DMS 273 treated with DMSO at 0.1 percent for 48 hours (cell line): ENCODE results near the gene DDX5.
"Not testable (repeated sequence)": the region's sequence is repeated elsewhere in the genome, so short reads cannot be mapped to it uniquely, and the experiment has no call there.

Experiments used
- DNase-seq: peaks from one replicate; lab custom pipeline; 2025; lab: John Stamatoyannopoulos, UW

Gene DDX5

DNA sequence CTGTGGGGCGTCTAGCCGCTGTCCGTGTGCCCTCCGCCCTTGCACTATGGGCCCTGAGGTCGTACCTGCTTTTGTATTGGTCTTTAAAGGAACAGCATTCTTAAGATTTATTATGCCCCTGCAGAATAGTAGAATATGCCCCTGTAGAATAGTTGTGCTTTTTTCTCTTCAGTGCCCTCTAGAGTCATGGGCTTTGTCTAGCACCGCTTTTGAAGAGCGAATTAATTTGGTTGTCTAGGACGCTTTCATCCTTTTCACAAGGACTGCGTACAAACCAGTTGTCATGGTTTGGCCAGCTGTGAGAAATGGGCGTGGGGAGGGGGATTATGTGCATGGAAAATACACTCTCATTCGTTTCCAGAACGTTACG, 1.3 kb upstream of the DDX5 start:
- DNase-seq, result peak; percentile 53

DNA sequence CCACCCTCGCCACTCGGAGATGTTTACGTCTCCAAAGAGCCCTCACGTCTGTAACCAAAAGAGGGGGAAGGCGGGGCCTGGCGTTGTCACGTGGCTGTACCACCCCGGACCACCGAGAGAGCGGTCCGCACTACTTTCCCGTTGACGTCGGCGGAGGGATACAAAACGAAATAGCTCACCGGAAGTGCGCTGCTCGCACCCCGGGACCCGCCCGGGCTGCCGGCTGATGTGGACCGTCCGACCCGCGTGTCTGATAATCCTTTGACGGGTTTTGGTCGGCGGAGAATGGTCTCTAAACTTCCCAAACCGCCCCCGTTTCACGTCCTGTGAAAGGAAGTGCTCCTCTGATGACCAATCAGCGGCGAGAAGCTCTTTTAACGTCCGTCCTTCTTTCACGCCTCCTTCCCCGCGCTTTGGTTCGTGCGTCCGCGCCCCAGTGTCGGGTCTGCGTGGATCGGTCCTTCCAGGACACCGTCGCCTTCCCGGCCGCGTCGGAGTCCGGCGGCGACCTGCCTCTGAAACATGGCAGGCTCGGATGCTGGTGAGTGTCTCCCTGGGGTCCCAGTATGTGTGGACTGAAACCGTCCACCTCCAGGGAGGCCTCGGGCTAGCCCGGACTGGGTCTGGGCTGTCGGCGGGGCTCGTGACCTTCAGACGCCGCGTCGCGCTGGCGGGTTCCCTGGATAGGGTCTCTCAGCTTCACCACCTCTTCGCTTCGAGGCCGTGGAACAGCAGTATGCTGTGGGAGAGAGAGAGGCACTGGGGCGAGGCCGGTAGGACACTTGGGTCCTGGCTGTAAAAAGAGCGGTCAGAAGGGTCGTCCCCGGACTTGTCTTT, 705 bp upstream of the DDX5 start, which contains the start of gene CEP95:
CEP95 (plus strand) TSS at position 402 of the 837 bp plus-strand sequence; CDS start at position 523, 121 bp downstream.
- DNase-seq, result peak; percentile 98

GRCh38 chr17:64505340-64506200, 519 bp downstream of the DDX5 start:
- DNase-seq, result peak; percentile 45

GRCh38 chr17:64504769-64505339, 1.2 kb downstream of the DDX5 start:
- no peak for DNase-seq

DNA sequence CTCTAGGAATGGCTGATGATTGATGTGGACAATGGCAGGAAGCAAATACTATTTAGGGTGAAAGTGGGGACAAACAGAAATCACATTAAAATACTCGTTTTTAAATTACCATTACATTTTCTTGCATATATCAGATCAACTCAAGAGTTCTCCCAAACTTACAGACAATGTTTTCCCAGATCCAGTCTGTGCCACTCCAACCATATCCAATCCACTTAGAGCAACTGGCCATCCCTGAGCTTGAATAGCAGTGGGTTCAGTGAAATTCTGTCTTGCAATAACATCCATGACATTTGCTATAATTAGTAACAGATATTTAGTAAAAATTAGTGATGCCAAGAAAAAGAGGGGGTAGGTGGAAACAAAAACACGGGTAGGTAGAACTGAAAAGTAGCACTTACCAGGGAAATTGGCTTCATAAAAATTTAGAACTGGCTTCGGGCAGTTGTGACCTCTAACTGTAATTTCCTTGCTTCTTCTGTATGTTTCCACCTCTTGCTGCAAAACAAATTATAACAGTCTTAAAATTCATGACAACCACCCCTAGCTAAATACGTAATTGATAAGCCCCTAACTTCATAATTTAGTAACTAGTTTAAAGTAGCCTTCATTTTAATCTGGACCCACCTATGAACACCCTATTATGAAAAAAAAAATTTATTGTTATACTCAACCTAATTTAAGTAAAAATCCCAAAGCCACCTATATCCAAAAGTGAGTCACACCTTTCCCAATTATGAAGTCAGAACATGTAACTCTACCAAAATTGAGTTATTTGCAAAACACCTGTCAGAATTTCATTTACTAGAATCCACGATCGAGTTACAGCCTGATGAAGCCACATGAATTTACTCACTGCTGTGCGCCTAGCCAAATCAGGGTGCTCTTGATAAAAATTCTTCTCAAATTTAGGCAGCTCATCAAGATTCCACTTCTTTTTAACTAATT, 2.0 kb downstream of the DDX5 start:
- no peak for DNase-seq

DNA sequence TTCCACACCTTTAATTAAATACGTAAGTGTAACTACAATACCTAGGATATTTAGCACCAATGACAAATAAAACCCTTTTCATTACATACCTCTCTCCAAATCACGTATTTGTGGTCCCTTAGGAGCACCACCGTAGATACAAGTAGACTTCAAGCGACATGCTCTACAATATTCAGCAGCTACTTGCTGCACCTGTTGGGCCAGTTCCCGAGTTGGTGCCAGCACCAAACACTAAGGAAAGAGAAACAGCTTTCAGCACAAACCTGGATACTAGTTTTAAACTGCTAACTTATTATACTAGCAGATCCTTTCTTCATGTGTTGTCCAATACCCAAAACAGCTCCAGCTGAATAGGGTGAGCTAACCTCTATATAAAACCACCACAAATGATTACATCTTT, 2.7 kb downstream of the DDX5 start:
- no peak for DNase-seq

- no peak for DNase-seq
These were observed 3.3 kb downstream of the DDX5 start for GRCh38 chr17:64502809-64503208.

- no peak for DNase-seq
These were observed 4.1 kb downstream of the DDX5 start for GRCh38 chr17:64502021-64502420.

DNA sequence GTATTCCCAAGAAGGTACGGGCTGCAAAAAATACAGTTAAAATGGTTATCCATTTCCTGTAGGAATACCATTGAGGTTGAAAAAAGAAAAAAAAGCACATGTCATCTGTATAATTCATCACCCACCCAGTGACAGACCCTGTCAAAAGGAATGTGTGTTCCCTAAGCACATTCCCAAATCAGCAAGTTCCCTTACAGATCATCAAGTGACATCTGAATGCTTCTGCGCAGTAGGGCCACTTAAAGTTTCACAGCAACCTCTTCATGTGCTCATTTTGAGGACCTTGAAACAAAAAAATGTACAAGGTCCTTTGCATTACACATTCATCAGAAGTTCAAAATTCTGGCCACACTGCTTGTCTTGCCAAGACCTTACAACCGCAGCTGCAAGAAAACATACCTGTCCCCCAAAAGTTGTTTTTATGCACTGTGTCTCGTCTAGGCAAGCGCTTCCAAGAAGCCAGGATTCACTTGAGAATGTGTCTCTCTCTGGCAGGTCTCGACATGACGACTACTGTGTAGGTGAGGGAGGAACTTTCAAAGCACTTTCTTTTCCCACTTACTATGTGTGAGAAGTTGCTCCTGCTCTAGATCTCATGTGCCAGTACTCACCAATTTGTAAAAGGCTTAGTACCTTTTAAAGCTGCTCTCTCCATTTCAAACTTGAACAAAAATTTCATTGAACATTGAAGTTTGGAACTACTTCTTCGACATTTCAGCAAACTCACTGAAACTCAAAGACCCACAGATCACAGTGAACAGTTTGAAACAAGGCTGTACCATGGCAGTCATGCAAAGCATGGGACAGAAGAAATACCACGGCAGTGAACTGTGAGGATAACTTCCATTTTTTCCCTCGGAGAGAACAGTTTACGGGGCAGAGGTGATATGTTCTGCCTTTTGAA, 5.0 kb downstream of the DDX5 start:
- no peak for DNase-seq

GRCh38 chr17:64500487-64500859, 5.6 kb downstream of the DDX5 start:
- DNase-seq, result no peak

DNA sequence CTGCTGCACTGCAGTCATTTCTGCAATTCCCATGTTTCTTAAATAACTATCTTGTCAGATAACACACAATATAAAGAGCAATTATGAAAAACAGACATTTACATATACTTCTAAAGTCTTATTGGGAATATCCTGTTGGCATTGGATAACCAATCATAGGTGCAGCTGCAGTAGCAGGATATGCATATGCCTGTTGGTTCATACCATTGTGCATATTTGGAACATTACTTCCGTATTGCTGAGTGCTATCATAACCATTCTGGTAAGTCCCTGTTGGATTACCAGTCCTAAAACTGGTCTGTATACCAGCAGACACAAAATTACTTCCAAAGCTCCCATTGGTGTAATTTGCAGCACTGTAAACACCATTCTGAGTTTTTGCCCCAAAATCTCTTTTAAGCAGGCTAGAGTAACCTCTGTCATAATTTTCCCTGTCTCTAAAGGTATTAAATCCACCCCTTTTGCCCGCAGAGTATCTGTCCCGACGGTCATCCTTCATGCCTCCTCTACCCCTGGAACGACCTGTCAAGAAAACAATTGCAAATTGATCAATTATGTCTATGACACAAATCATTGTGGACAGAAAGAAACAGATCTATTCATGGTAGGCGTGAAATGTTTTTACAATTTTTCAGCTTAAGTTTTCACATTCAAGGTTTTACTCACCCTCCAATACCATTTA, 6.1 kb downstream of the DDX5 start:
- no peak for DNase-seq

DNA sequence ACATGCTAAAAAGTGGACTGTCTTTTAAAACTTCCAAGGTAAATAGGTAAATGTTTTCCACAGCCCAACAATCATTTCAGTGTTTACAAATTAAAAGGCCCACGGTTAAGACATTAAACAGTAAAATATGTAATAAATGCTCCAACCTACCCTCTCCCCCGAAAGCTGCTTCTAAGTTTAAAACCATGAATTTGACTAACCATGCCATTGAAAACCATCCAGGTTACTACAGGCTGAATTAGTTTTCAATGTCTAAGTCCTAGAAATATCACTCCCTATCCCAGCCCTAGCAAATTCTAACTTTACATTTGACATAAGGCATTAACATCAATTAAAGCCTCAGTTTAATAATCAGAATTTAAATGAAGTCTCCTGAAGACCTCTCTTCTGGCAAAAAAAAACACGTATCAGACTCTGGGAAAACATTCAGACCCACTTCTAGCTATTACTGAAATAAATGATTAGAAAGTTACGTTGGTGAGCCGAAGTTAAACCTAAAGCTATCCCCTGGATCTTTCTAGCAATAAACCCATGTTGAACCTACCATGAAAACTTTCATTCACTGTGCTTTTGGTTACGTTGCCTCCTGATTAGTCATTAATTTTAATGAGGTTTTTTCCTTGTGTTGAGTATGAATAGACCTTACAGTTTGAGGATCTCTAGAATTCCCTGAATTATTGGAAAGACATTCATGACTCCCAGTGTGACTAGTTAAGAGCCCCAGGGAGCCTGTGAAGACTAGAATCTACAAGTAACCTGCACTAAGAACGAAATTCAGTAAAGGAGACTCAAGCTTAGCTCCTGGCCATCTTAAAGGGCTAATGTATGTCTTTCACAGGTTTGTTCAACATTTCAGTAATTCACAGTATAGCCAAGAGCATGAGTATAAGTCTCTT, 7.5 kb downstream of the DDX5 start:
- no peak for DNase-seq

DNA sequence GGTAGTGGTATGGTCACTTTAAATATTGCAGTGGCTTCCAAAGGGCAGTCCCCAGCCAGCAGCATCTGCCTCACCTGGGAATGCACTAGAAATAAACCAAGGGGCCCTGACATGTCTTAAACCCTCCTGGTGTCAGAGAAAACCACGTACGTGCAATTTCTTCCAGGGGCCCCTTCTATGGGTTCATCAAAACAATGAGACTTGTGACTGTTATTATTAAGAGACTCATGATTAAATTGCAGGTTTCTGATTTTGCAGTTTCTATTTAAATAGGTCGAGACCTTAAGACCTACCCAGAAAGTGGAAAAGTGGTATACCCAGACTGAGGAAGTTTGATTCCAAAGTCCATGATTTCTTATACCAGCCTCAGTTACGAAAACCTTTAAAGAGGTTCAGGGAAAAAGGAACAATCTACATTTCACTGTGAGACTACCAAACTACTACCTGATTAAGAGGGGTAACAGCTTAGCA, 8.5 kb downstream of the DDX5 start:
- no peak for DNase-seq

- peak; percentile 91 for DNase-seq
These were observed 9.1 kb downstream of the DDX5 start, which contains the start of gene POLG2 for GRCh38 chr17:64496786-64497564. POLG2 (minus strand) TSS chr17:64497054; CDS start chr17:64496968, 86 bp downstream.

GRCh38 chr17:64496348-64496785, 9.7 kb downstream of the DDX5 start:
- no peak for DNase-seq

DNA sequence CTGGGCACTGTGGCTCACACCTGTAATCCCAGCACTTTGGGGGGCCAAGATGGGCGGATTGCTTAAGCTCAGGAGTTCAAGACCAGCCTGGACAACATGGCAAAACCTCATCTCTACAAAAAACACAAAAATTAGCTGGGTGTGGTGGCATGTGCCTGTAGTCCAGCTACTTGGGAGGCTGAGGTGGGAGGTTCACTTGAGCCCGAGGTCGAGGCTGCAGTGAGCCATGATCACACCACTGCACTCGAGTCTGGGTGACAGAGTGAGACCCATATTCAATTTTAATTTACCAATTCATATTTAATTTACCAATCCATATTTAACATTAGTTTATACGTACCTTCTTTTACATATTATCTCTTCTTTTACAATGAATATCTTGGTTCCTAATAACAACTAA, 10.8 kb downstream of the DDX5 start:
- DNase-seq, result not testable (repeated sequence)

DNA sequence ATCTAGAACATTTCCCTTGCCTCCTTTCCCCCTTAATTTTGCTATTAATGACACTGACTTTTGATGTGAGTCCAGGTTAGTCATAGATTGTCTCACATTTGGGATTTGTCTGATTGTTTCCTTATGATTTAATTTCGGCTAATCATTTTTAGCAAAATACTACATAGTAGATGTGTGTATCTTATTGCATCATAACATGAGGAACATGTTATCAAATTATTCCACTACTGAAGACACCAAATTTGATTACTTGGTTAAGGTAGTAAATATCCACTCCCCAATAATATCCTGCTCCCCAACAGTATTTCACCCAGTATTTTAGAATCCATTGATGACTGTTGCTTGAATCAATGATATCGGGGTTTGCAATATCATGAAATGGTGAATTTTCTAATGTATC, 12.0 kb downstream of the DDX5 start:
- DNase-seq, result no peak
